ENCODE measurements around the gene ALG9.
"Not testable (repeated sequence)": the region's sequence is repeated elsewhere in the genome, so short reads cannot be mapped to it uniquely, and the experiment has no call there.

The ALG9 gene

DNA sequence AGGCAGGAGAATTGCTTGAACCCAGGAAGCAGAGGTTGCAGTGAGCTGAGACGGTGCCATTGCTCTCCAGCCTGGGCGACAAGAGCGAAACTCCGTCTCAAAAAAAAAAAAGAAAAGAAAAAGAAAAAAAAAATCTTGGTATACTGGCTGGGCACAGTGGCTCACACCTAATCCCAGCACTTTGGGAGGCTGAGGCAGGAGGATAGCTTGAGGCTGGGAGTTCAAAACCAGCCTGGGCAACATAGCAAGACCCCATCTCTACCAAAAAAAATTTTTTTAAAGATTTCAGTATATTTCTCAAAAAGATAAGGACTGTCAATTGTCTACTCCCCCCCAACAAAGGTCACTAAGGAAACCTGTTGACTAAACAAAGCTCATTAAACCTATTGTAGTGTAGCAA lies 13.7 kb upstream of the ALG9 start:
- H3K4me1 ChIP-seq (ENCODE audit: control insufficient read depth in 1 of 2, insufficient read depth in 2 of 2, low read length in 2 of 2); H3K9me3 ChIP-seq (ENCODE audit: control insufficient read depth in 1 of 2, low read length in 2 of 2); H3K9ac ChIP-seq (ENCODE audit: low read depth in 1 of 2, low read length in 2 of 2); H3K36me3 ChIP-seq (ENCODE audit: control insufficient read depth in 1 of 2, insufficient read depth in 2 of 2, low read length in 2 of 2); H3K27ac ChIP-seq (ENCODE audit: low read depth, low read length); H3K27me3 ChIP-seq (ENCODE audit: control insufficient read depth in 1 of 2, insufficient read depth in 2 of 2, low read length in 2 of 2); H3K4me3 ChIP-seq (ENCODE audit: low read depth in 1 of 2, low read length in 2 of 2): not testable (repeated sequence)

DNA sequence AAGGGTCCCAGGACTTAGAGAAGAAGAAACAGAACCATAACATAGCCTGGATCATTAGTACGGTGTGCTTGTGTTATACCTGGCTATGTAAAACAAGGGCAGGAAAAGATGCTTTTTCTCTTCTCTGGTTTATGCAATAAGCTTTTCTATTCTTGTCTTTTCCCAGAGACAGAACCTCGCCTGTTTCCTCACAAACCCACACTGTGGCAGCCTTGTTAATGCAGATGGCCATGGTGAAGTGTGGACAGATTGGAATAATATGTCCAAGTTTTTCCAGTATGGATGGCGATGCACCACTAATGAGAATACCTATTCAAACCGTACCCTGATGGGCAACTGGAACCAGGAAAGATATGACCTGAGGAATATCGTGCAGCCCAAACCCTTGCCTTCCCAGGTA lies 10.8 kb upstream of the ALG9 start:
- H3K4me3 ChIP-seq (ENCODE audit: low read depth in 1 of 2, low read length in 2 of 2), result no peak overlapping the region
- no peak overlapping the region for H3K9ac ChIP-seq (ENCODE audit: low read depth in 1 of 2, low read length in 2 of 2)
- H3K27me3 ChIP-seq (ENCODE audit: control insufficient read depth in 1 of 2, insufficient read depth in 2 of 2, low read length in 2 of 2), result no peaks in the 10 kb centered on the region
- no peak overlapping the region for H3K27ac ChIP-seq (ENCODE audit: low read depth, low read length)
- no peaks in the 10 kb centered on the region for H3K36me3 ChIP-seq (ENCODE audit: control insufficient read depth in 1 of 2, insufficient read depth in 2 of 2, low read length in 2 of 2)
- no peaks in the 10 kb centered on the region for H3K9me3 ChIP-seq (ENCODE audit: control insufficient read depth in 1 of 2, low read length in 2 of 2)
- peaks cover 5 to 7% of the 10 kb centered on the region in 2 donors for H3K4me1 ChIP-seq (ENCODE audit: control insufficient read depth in 1 of 2, insufficient read depth in 2 of 2, low read length in 2 of 2)

- H3K27me3 ChIP-seq (ENCODE audit: control insufficient read depth in 1 of 2, insufficient read depth in 2 of 2, low read length in 2 of 2), result no peaks in the 10 kb centered on the region
- H3K4me3 ChIP-seq (ENCODE audit: low read depth in 1 of 2, low read length in 2 of 2), result peak overlapping the region; percentile 72 to 86
- no peaks in the 10 kb centered on the region for H3K9me3 ChIP-seq (ENCODE audit: control insufficient read depth in 1 of 2, low read length in 2 of 2)
- H3K4me1 ChIP-seq (ENCODE audit: control insufficient read depth in 1 of 2, insufficient read depth in 2 of 2, low read length in 2 of 2), result peaks cover 5 to 7% of the 10 kb centered on the region in 2 donors
- H3K27ac ChIP-seq (ENCODE audit: low read depth, low read length), result peak overlapping the region; percentile 84
- peaks cover 0 to 8% of the 10 kb centered on the region in 2 donors for H3K36me3 ChIP-seq (ENCODE audit: control insufficient read depth in 1 of 2, insufficient read depth in 2 of 2, low read length in 2 of 2)
- H3K9ac ChIP-seq (ENCODE audit: low read depth in 1 of 2, low read length in 2 of 2), result peak overlapping the region; percentile 61 to 80
Observed at GRCh38 chr11:111879637-111879960, 8.2 kb upstream of the ALG9 start.

GRCh38 chr11:111878849-111879636 lies 7.7 kb upstream of the ALG9 start, which contains the start of the genes CFAP68 and FDXACB1:
TSS of gene CFAP68 (plus strand) at chr11:111879541. CDS start at chr11:111879561, 20 bp downstream.
TSS of gene FDXACB1 (minus strand) at chr11:111879165. CDS start at chr11:111879132, 33 bp downstream.
- Histone ChIP-seq H3K4me3 (ENCODE audit: low read depth in 1 of 2, low read length in 2 of 2) (peak within 1 kb of the TSS; percentile 72 to 86), H3K9ac (ENCODE audit: low read depth in 1 of 2, low read length in 2 of 2) (peak within 1 kb of the TSS; percentile 61 to 80), H3K27me3 (ENCODE audit: control insufficient read depth in 1 of 2, insufficient read depth in 2 of 2, low read length in 2 of 2) (no peaks in the 10 kb centered on the region), H3K27ac (ENCODE audit: low read depth, low read length) (peak within 1 kb of the TSS; percentile 84), H3K4me1 (ENCODE audit: control insufficient read depth in 1 of 2, insufficient read depth in 2 of 2, low read length in 2 of 2) (peaks cover 5 to 7% of the 10 kb centered on the region in 2 donors), H3K36me3 (ENCODE audit: control insufficient read depth in 1 of 2, insufficient read depth in 2 of 2, low read length in 2 of 2) (peaks cover 0 to 8% of the 10 kb centered on the region in 2 donors), H3K9me3 (ENCODE audit: control insufficient read depth in 1 of 2, low read length in 2 of 2) (no peaks in the 10 kb centered on the region)

DNA sequence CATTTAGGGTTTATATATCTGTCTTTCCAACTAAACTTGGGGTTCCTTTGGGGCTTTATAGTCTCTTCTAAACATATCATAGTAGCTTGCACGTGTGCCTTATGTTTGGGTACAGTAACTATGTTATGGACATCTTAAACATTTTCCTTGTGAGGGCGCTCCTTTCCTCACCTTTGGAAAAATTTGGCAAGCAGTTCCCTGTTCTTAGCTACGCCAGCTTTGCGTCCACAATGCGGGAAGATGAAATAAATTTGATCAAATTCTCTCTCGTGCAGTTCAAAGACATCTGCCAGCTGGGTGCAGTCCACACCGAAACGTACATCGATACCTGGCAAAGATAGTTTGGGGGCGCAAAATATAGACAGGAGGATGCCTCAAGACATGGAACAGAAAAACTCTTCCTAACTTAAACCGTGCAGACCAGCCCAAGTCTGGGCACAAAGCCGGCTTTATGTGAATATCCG lies 7.0 kb upstream of the ALG9 start:
- Histone ChIP-seq H3K36me3 (ENCODE audit: control insufficient read depth in 1 of 2, insufficient read depth in 2 of 2, low read length in 2 of 2) (peaks cover 0 to 8% of the 10 kb centered on the region in 2 donors), H3K4me1 (ENCODE audit: control insufficient read depth in 1 of 2, insufficient read depth in 2 of 2, low read length in 2 of 2) (peaks cover 5 to 7% of the 10 kb centered on the region in 2 donors), H3K9ac (ENCODE audit: low read depth in 1 of 2, low read length in 2 of 2) (peak overlapping the region; percentile 61 to 80), H3K27ac (ENCODE audit: low read depth, low read length) (peak overlapping the region; percentile 84), H3K27me3 (ENCODE audit: control insufficient read depth in 1 of 2, insufficient read depth in 2 of 2, low read length in 2 of 2) (no peaks in the 10 kb centered on the region), H3K4me3 (ENCODE audit: low read depth in 1 of 2, low read length in 2 of 2) (peak overlapping the region; percentile 72 to 86), H3K9me3 (ENCODE audit: control insufficient read depth in 1 of 2, low read length in 2 of 2) (no peaks in the 10 kb centered on the region)

- peak overlapping the region; percentile 93 to 96 for H3K4me3 ChIP-seq (ENCODE audit: low read depth in 1 of 2, low read length in 2 of 2)
- peak overlapping the region; percentile 77 to 79 for H3K9ac ChIP-seq (ENCODE audit: low read depth in 1 of 2, low read length in 2 of 2)
- H3K27me3 ChIP-seq (ENCODE audit: control insufficient read depth in 1 of 2, insufficient read depth in 2 of 2, low read length in 2 of 2), result no peaks in the 10 kb centered on the region
- peaks cover 11 to 16% of the 10 kb centered on the region in 2 donors for H3K4me1 ChIP-seq (ENCODE audit: control insufficient read depth in 1 of 2, insufficient read depth in 2 of 2, low read length in 2 of 2)
- peaks cover 0 to 21% of the 10 kb centered on the region in 2 donors for H3K36me3 ChIP-seq (ENCODE audit: control insufficient read depth in 1 of 2, insufficient read depth in 2 of 2, low read length in 2 of 2)
- H3K27ac ChIP-seq (ENCODE audit: low read depth, low read length), result no peak overlapping the region
- H3K9me3 ChIP-seq (ENCODE audit: control insufficient read depth in 1 of 2, low read length in 2 of 2), result no peaks in the 10 kb centered on the region
Observed at GRCh38 chr11:111871693-111872161, 346 bp upstream of the ALG9 start.

DNA sequence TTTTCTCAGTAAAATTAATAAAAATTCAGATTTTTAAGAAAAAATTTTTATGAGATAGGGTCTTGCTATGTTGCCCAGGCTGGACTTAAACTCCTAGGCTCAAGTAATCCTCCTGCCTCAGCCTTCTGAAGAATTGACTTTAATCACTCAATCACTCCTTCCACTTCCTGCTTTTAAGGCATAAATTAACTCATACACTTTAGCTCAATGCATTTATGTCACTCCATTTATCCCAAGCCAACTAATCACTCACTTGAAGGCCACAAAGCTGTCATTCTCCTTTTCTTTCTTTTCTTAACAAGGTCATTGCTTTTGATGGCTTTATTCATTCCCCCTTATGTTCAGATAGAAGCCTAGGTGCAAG lies 877 bp downstream of the ALG9 start:
- Histone ChIP-seq H3K36me3 (ENCODE audit: control insufficient read depth in 1 of 2, insufficient read depth in 2 of 2, low read length in 2 of 2) (peaks cover 0 to 25% of the 10 kb centered on the region in 2 donors), H3K27ac (ENCODE audit: low read depth, low read length) (peak overlapping the region; percentile 86), H3K4me1 (ENCODE audit: control insufficient read depth in 1 of 2, insufficient read depth in 2 of 2, low read length in 2 of 2) (peaks cover 11 to 16% of the 10 kb centered on the region in 2 donors), H3K9ac (ENCODE audit: low read depth in 1 of 2, low read length in 2 of 2) (peak overlapping the region; percentile 77 to 79), H3K27me3 (ENCODE audit: control insufficient read depth in 1 of 2, insufficient read depth in 2 of 2, low read length in 2 of 2) (no peaks in the 10 kb centered on the region), H3K4me3 (ENCODE audit: low read depth in 1 of 2, low read length in 2 of 2) (peak overlapping the region; percentile 93 to 96), H3K9me3 (ENCODE audit: control insufficient read depth in 1 of 2, low read length in 2 of 2) (no peaks in the 10 kb centered on the region)

DNA sequence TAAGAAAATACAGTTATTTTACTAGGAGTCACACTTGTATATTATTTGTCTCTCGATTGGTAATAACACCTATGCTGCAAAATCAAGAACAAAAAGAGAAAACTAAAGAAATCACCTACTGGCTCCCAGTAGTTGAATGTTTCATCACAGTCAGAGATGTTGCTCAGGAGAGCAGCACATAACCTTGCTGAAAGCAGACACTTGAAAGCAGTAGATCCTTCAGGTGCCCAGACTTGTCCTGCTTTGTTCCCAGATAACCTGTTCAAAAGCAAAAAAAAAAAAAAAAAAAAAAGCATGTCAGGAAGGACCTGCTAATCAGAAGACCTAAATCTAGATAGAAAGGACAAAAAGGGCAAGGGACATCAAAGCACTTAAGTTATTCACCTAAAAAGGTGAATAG lies 1.3 kb downstream of the ALG9 start:
- Histone ChIP-seq H3K27ac (ENCODE audit: low read depth, low read length) (no peak overlapping the region), H3K4me1 (ENCODE audit: control insufficient read depth in 1 of 2, insufficient read depth in 2 of 2, low read length in 2 of 2) (peaks cover 11 to 16% of the 10 kb centered on the region in 2 donors), H3K4me3 (ENCODE audit: low read depth in 1 of 2, low read length in 2 of 2) (peak overlapping the region; percentile 13 to 96), H3K27me3 (ENCODE audit: control insufficient read depth in 1 of 2, insufficient read depth in 2 of 2, low read length in 2 of 2) (no peaks in the 10 kb centered on the region), H3K9ac (ENCODE audit: low read depth in 1 of 2, low read length in 2 of 2) (no peak overlapping the region), H3K9me3 (ENCODE audit: control insufficient read depth in 1 of 2, low read length in 2 of 2) (no peaks in the 10 kb centered on the region), H3K36me3 (ENCODE audit: control insufficient read depth in 1 of 2, insufficient read depth in 2 of 2, low read length in 2 of 2) (peaks cover 0 to 24% of the 10 kb centered on the region in 2 donors)

DNA sequence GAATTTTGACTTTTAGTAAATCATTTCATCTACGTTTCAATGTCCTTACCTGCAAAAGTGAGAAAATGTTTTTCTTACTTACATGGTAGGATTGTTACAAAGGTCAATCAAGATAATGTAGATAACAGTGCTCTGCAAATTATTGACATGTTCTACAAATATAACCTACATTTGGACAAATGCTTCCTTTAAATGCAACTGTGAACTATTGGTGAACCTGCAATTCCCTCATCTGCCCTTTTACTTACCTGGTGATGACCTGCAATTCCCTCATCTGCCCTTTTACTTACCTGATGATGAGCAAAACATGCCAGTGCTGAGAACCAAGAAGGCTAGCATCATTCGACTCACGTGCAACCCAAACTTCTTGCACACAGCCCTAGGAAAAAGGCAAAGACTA lies 11.1 kb downstream of the ALG9 start:
- peaks cover 3 to 9% of the 10 kb centered on the region in 2 donors for H3K4me1 ChIP-seq (ENCODE audit: control insufficient read depth in 1 of 2, insufficient read depth in 2 of 2, low read length in 2 of 2)
- H3K27ac ChIP-seq (ENCODE audit: low read depth, low read length), result no peak overlapping the region
- no peak overlapping the region for H3K4me3 ChIP-seq (ENCODE audit: low read depth in 1 of 2, low read length in 2 of 2)
- no peak overlapping the region for H3K9ac ChIP-seq (ENCODE audit: low read depth in 1 of 2, low read length in 2 of 2)
- no peaks in the 10 kb centered on the region for H3K27me3 ChIP-seq (ENCODE audit: control insufficient read depth in 1 of 2, insufficient read depth in 2 of 2, low read length in 2 of 2)
- no peaks in the 10 kb centered on the region for H3K9me3 ChIP-seq (ENCODE audit: control insufficient read depth in 1 of 2, low read length in 2 of 2)
- peaks cover 11 to 41% of the 10 kb centered on the region in 2 donors for H3K36me3 ChIP-seq (ENCODE audit: control insufficient read depth in 1 of 2, insufficient read depth in 2 of 2, low read length in 2 of 2)

DNA sequence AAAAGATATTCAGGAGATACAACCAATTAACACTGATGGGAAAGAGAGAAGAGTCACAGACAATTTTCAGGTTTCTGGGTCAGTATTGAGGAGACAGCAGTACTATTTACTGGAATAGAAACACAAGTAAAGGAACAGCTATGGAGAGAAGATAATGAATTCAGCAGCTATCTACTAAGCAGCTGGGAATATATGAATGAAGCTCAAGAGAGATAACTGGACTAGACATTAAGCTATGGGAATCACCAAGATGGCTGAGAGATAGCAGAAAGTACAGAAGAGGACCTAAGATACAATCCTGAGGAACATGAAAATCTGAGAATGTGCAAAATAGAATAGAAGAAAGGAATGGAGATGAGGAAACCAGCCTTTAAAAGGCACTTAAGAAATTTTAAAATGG lies 15.9 kb downstream of the ALG9 start:
- Histone ChIP-seq H3K9me3 (ENCODE audit: control insufficient read depth in 1 of 2, low read length in 2 of 2) (no peaks in the 10 kb centered on the region), H3K27me3 (ENCODE audit: control insufficient read depth in 1 of 2, insufficient read depth in 2 of 2, low read length in 2 of 2) (no peaks in the 10 kb centered on the region), H3K4me3 (ENCODE audit: low read depth in 1 of 2, low read length in 2 of 2) (no peak overlapping the region), H3K27ac (ENCODE audit: low read depth, low read length) (no peak overlapping the region), H3K9ac (ENCODE audit: low read depth in 1 of 2, low read length in 2 of 2) (no peak overlapping the region), H3K36me3 (ENCODE audit: control insufficient read depth in 1 of 2, insufficient read depth in 2 of 2, low read length in 2 of 2) (peaks cover 21 to 63% of the 10 kb centered on the region in 2 donors), H3K4me1 (ENCODE audit: control insufficient read depth in 1 of 2, insufficient read depth in 2 of 2, low read length in 2 of 2) (peaks cover 3 to 5% of the 10 kb centered on the region in 2 donors)

All from duodenal mucosa (tissue), 2 donors.